T47D (cell line): ENCODE results near the gene NXPE4.
"Not testable (repeated sequence)": the region's sequence is repeated elsewhere in the genome, so short reads cannot be mapped to it uniquely, and the experiment has no call there.

Experiments used
- DNase-seq, 2 experiments: peaks; one replicate each; pipeline versions ENCODE4 v3.0.0 to v3.0.0-alpha.2; 2011 to 2012; ENCODE audit warnings: low read depth in 1 of 2, low spot score in 1 of 2
- JUND ChIP-seq: IDR thresholded peaks from 2 replicates; pipeline ENCODE4 v1.6.1; 2012; ENCODE audit warnings: low read depth
- in situ Hi-C: cut with HindIII; loops from 2 replicates; pipeline ENCODE4 v1.10.0; 2016; ENCODE audit warnings: low sequenced_read_pairs, low pct_unique_long_range_greater_than_20kb

Gene NXPE4

GRCh38 chr11:114595571-114595970, at the start of gene NXPE4:
TSS of gene NXPE4 (minus strand) at chr11:114595786. CDS start at chr11:114594759, 1,027 bp downstream.
- no peak for DNase-seq
- in situ Hi-C loops: no loop called here
- no peak for TF ChIP-seq JUND

GRCh38 chr11:114639440-114639839, 43.9 kb upstream of the NXPE4 start:
- in situ Hi-C loops, DNase-seq: not testable (repeated sequence)

- in situ Hi-C loops, DNase-seq: not testable (repeated sequence)
These were observed 35.9 kb upstream of the NXPE4 start for GRCh38 chr11:114631445-114631965.

GRCh38 chr11:114625294-114625693, 29.7 kb upstream of the NXPE4 start:
- DNase-seq: no peak
- TF ChIP-seq JUND: no peak
- in situ Hi-C loops: no loop called here

- DNase-seq: no peak
- in situ Hi-C loops: no loop called here
- TF ChIP-seq JUND: no peak
These were observed 29.0 kb upstream of the NXPE4 start for GRCh38 chr11:114624455-114625207.

GRCh38 chr11:114623720-114624119, 28.1 kb upstream of the NXPE4 start:
- no peak for DNase-seq
- no peak for TF ChIP-seq JUND
- in situ Hi-C loops: no loop called here

GRCh38 chr11:114622858-114623257, 27.3 kb upstream of the NXPE4 start:
- TF ChIP-seq JUND: no peak
- in situ Hi-C loops: no loop called here
- no peak for DNase-seq

- no peak for DNase-seq
- in situ Hi-C loops: no loop called here
- TF ChIP-seq JUND: no peak
These were observed 26.6 kb upstream of the NXPE4 start for GRCh38 chr11:114621950-114622809.

GRCh38 chr11:114621072-114621471, 25.5 kb upstream of the NXPE4 start:
- in situ Hi-C loops: no loop called here
- no peak for TF ChIP-seq JUND
- no peak for DNase-seq

GRCh38 chr11:114619659-114620173, 24.1 kb upstream of the NXPE4 start:
- DNase-seq: no peak
- in situ Hi-C loops: no loop called here
- TF ChIP-seq JUND: no peak

- DNase-seq: no peak
- TF ChIP-seq JUND: no peak
- in situ Hi-C loops: no loop called here
These were observed 22.6 kb upstream of the NXPE4 start for GRCh38 chr11:114618139-114618538.

GRCh38 chr11:114617157-114618124, 21.9 kb upstream of the NXPE4 start:
- in situ Hi-C loops: no loop called here
- TF ChIP-seq JUND: no peak
- no peak for DNase-seq
